Posterior vena cava (tissue), 2 donors: ENCODE data around the gene HELZ2. TPM values are rescaled to one million over a fixed set of nuclear protein-coding genes. Genes with fewer than 3 reads are reported as not detected.

Source experiments
- DNase-seq: peaks from one replicate; pipeline ENCODE4 v3.0.0-alpha.2; 2020; ENCODE audit warnings: low spot score
- intact Hi-C, 2 donors: fragments of 100-400 bp; cut with DNase I; formaldehyde crosslinking; loops; one replicate each; pipeline versions ENCODE4 v1.14.1 to v1.14.2; 2022 to 2023
- total RNA-seq, 2 donors: library from RNA; stranded (reverse); fragmentation: NEBNext Ultra II Directional; extraction: Animal tissue kit (Norgen Biotek cat#: 25700); gene quantifications; one replicate each; pipeline ENCODE4 v1.2.1, GENCODE V29; 2021
- donor health status: DM: yes; HTN: yes; CAD: no.
- donor health status: DM: yes; HTN: yes; CAD: no.

The HELZ2 gene
- total RNA-seq, 2 donors from 2014 or later, result 13.7 to 25.5 TPM

GRCh38 chr20:63534427-63534830 is 39.6 kb downstream of the HELZ2 start:
- no peak for DNase-seq
- intact Hi-C loops, result loop anchor here in 1 of 2 donors (10.0 kb wide), 1 partner anchor 110 kb away; no protein-coding TSS in a partner anchor

GRCh38 chr20:63533871-63534393 is 40.1 kb downstream of the HELZ2 start:
- intact Hi-C loops, result loop anchor here in 1 of 2 donors (10.0 kb wide), 1 partner anchor 111 kb away; no protein-coding TSS in a partner anchor
- DNase-seq, result no peak

GRCh38 chr20:63533388-63533787 is 40.7 kb downstream of the HELZ2 start:
- no peak for DNase-seq
- intact Hi-C loops, result loop anchor here in 1 of 2 donors (10.0 kb wide), 1 partner anchor 111 kb away; no protein-coding TSS in a partner anchor

- intact Hi-C loops, result loop anchor here in 1 of 2 donors (10.0 kb wide), 1 partner anchor 112 kb away; no protein-coding TSS in a partner anchor
- DNase-seq, result no peak
These were observed 41.5 kb downstream of the HELZ2 start for GRCh38 chr20:63532449-63532971.

- intact Hi-C loops, result loop anchor here in 1 of 2 donors (10.0 kb wide), 1 partner anchor 113 kb away; no protein-coding TSS in a partner anchor
- no peak for DNase-seq
These were observed 42.2 kb downstream of the HELZ2 start for GRCh38 chr20:63531686-63532448.

GRCh38 chr20:63530788-63531160 is 43.3 kb downstream of the HELZ2 start:
- DNase-seq, result no peak
- intact Hi-C loops, result loop anchor here in 1 of 2 donors (10.0 kb wide), 1 partner anchor 114 kb away; no protein-coding TSS in a partner anchor

- no peak for DNase-seq
- intact Hi-C loops, result loop anchor here in 1 of 2 donors (10.0 kb wide), 1 partner anchor 115 kb away; no protein-coding TSS in a partner anchor
These were observed 43.9 kb downstream of the HELZ2 start for GRCh38 chr20:63529861-63530787.

GRCh38 chr20:63529180-63529860 is 44.7 kb downstream of the HELZ2 start:
- intact Hi-C loops, result no loop called here
- no peak for DNase-seq

GRCh38 chr20:63527184-63527583 is 46.9 kb downstream of the HELZ2 start:
- DNase-seq, result no peak
- intact Hi-C loops, result no loop called here

- no peak for DNase-seq
- intact Hi-C loops, result no loop called here
These were observed 48.1 kb downstream of the HELZ2 start for GRCh38 chr20:63525971-63526370.

- intact Hi-C loops, result no loop called here
- no peak for DNase-seq
These were observed 48.9 kb downstream of the HELZ2 start for GRCh38 chr20:63525185-63525584.

Other genes starting within 250 kb of the HELZ2 start
- not detected for gene CHRNA4, start 212.9 kb downstream of the HELZ2 start, total RNA-seq
- gene KCNQ2, start 101.6 kb downstream of the HELZ2 start, total RNA-seq, result not detected
- gene EEF1A2, start 75.2 kb downstream of the HELZ2 start, total RNA-seq, result 1 to 10 TPM in 1 of 2 donors, under 1 TPM in 1; 0.42 to 2.6 TPM
- 100 to 1,000 TPM; 172 to 331 TPM for gene PPDPF, start 53.5 kb downstream of the HELZ2 start, total RNA-seq
- gene PTK6, start 36.9 kb downstream of the HELZ2 start, total RNA-seq, result under 1 TPM in 1 of 2 donors, not detected in 1; 0.60 TPM
- gene SRMS, start 26.5 kb downstream of the HELZ2 start, total RNA-seq, result not detected
- under 1 TPM in 1 of 2 donors, not detected in 1; 0.19 TPM for gene FNDC11, start 20.1 kb downstream of the HELZ2 start, total RNA-seq
- gene GMEB2, start 52.9 kb upstream of the HELZ2 start, total RNA-seq, result 1 to 10 TPM; 6.9 to 8.8 TPM
- gene STMN3, start 79.2 kb upstream of the HELZ2 start, total RNA-seq, result 10 to 100 TPM; 11.7 to 27.3 TPM
- 10 to 100 TPM; 28.3 to 28.7 TPM for gene RTEL1, start 84.1 kb upstream of the HELZ2 start, total RNA-seq
- 1 to 10 TPM; 5.4 to 7.0 TPM for gene TNFRSF6B, start 122.4 kb upstream of the HELZ2 start, total RNA-seq
- gene ARFRP1, start 133.7 kb upstream of the HELZ2 start, total RNA-seq, result 10 to 100 TPM; 35.7 to 38.1 TPM
- gene ZGPAT, start 133.8 kb upstream of the HELZ2 start, total RNA-seq, result 10 to 100 TPM; 15.1 to 15.2 TPM
- 1 to 10 TPM; 4.2 to 4.9 TPM for gene LIME1, start 162.4 kb upstream of the HELZ2 start, total RNA-seq
- gene SLC2A4RG, start 165.5 kb upstream of the HELZ2 start, total RNA-seq, result 100 to 1,000 TPM in 1 of 2 donors, 10 to 100 TPM in 1; 54.0 to 112 TPM